ENCODE results near the gene CENPF. TPM values are rescaled to one million over a fixed set of nuclear protein-coding genes. Genes with fewer than 3 reads are reported as not detected.
"Not testable (repeated sequence)": the region's sequence is repeated elsewhere in the genome, so short reads cannot be mapped to it uniquely, and the experiment has no call there.

The CENPF gene
- total RNA-seq, 1 donor from 2014 or later: 0.51 TPM

DNA sequence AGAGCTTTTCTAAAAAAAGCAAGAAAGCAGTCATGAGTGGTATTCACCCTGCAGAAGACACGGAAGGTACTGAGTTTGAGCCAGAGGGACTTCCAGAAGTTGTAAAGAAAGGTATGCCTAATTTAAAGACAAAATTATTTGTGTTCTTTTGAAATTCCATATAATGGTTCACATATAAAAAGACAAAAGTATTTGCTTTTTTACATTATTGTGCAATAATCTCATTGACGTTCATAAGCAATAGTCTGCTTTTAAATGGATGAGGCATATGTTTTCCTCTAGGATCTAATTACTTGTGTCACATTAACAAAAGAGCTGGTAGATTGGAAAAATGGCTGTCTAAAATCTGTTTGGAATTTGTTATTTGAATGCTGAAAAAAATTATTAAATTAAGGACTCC, 54.3 kb downstream of the CENPF start:
- no peak for DNase-seq (ENCODE audit: low spot score)

DNA sequence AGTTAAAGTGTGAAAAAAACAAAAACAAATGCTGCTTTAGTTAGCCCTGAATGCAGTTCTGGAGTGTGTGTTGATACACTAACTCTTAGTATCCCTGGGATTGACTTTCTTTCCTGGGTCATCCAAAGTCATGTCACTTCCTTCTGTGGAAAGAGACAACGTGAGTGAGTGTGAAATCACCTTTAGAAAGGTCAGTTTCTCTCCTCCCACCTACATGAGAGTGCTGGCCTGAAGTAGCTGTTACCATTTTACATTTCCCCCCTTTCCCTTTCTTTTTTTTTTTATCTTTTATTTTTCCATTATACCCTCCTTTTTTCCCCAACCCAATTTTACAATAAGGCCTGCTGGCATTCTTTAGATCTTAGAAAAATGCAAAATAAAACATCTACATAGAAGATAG, 55.2 kb downstream of the CENPF start:
- no peak for DNase-seq (ENCODE audit: low spot score)

GRCh38 chr1:214658785-214659184, 55.8 kb downstream of the CENPF start:
- DNase-seq (ENCODE audit: low spot score): no peak

GRCh38 chr1:214660190-214660589, 57.2 kb downstream of the CENPF start:
- no peak for DNase-seq (ENCODE audit: low spot score)

DNA sequence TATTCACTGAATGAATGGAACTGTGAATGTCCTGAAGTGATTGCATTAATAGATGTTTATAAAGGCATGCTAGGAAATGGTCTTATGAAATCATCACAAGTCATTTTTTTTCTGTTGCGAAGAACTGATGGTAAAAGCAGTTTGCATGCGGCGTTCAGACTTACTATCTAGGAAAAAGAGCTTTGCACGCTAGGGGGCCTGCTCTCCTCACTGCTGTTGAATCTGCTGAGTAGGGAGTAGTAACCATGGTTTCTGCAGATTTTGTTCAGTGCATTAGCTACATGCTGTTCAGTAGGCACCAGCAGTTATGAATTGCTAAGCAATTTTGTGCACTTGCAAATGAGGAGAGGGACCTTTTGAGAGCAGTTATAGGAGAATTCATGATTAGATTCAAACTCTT, 57.9 kb downstream of the CENPF start:
- no peak for DNase-seq (ENCODE audit: low spot score)

DNA sequence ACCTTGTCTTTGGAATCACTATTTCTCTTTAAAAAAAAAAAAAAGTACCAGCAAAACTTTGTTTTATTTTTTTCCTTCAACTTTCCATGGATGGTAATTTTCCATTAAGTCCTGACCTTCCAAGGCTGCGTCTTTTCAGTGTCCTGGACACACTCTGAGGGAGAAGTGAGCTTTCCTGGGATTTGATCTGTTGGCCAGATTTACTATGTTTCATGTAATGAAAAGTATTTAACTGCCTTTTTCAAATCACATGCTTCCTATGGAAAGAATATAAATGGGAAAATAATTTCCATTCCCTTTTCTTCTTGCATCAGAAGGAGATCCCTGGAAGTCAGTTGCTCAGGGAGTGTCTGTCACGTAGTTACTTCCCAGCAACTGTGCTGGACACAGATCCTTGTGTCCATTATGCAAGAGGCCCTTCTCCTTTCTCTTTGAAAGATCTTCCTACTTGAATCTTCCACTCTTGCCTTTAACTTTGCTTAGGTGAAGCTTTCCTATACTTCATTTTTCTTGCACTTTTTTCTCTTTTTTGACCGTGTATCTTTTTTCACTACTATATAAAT, 59.3 kb downstream of the CENPF start:
- DNase-seq (ENCODE audit: low spot score): no peak

DNA sequence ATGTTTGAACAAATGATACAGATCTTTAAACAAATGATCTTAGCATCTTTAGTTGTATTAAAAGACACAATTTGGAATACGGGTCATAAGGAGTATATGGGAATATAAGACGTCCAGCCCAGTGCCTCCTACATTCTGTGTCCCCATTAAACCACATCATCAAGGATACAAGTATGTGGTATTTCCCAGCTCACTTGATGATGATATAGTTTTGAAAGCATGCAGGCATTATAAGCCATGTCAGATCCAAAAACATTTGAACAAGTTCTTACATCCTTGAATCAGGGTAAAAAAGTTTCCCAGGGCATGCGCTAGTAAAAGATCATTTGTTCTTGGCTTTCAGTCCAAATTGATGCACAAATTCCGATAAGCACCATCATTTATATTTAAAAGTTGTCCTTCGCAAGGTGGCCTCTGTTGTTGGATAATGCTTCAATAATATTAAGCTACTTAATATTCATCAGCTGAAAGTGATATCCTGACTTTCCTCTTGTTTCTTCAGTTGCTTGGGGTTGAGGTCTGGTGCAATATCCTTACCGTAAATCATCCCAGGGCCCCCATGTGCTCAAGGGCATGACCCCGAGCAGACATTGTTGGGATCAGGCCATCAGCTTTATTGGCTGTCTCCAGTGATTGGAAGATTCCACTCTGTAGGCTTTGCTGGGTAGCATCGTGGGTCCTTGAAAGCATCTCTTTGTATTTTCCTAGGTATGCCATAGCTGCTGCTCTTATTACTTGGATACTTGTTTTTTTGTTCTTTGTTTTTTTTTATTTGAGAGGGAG, 61.8 kb downstream of the CENPF start:
- no peak for DNase-seq (ENCODE audit: low spot score)

DNA sequence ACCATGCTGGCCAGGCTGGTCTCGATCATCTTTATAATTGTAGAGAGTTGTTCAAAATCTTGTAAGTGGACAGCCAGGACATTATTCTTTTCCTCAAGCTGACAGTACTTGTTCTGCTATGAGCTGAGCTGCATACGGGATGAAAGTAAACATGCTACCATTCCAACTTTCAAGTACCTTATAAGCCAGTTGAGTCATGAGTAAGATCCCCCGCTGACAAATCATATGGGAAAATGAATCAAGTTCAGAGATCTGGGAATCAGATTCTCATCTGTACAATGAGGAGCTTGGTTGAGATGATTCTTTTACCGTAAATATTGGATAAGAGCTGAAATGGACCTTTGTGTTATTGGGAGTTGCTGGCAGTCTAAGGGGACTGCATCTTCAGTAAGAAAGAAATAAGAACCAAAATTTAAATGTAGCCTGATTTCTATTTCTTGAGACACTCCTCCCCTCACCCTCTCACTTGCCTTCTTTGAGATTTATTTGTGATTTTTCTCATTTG, 62.7 kb downstream of the CENPF start:
- DNase-seq (ENCODE audit: low spot score): no peak

- no peak for DNase-seq (ENCODE audit: low spot score)
Measured at GRCh38 chr1:214666674-214667073, 63.7 kb downstream of the CENPF start.

DNA sequence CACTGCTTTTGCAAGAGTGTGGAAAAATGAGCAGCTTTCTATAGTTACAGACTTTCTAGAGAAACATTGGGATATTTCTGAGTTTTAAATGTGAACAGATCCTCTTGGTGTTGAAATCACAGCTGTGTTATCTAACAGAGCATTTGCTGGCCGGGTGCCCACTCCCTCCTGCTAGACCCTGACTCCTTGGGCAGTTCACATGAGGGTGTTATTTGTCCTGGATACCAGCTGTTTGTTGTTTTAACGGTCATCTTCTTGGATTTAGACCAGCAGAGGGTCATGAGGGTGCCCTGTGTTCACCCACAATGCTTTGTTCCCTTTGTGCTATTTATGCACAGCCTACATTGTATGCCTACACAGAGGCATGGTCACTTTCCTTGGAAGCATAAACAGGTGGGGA, 67.1 kb downstream of the CENPF start:
- DNase-seq (ENCODE audit: low spot score): no peak

DNA sequence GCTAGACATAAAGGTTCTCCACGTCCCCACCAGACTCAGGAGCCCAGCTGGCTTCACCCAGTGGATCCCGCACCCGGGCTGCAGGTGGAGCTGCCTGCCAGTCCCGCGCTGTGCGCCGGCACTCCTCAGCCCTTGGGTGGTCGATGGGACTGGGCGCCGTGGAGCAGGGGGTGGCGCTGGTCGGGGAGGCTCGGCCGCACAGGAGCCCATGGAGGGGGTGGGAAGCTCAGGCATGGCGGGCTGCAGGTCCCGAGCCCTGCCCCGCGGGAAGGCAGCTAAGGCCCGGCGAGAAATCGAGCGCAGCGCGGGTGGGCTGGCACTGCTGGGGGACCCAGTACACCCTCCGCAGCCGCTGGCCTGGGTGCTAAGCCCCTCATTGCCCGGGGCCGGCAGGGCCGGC, 70.0 kb downstream of the CENPF start:
- not testable (repeated sequence) for DNase-seq (ENCODE audit: low spot score)

GRCh38 chr1:214673576-214673975, 70.6 kb downstream of the CENPF start:
- no peak for DNase-seq (ENCODE audit: low spot score)

DNA sequence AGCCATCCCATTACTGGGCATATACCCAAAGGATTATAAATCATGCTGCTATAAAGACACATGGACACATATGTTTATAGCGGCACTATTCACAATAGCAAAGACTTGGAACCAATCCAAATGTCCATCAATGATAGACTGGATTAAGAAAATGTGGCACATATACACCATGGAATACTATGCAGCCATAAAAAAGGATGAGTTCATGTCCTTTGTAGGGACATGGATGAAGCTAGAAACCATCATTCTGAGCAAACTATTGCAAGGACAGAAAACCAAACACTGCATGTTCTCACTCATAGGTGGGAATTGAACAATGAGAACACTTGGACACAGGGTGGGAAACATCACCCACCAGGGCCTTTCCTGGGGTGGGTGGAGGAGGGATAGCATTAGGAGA, 72.5 kb downstream of the CENPF start:
- not testable (repeated sequence) for DNase-seq (ENCODE audit: low spot score)

- no peak for DNase-seq (ENCODE audit: low spot score)
Measured at GRCh38 chr1:214676747-214677146, 73.8 kb downstream of the CENPF start.

GRCh38 chr1:214677945-214678344, 75.0 kb downstream of the CENPF start:
- DNase-seq (ENCODE audit: low spot score): no peak

GRCh38 chr1:214678386-214678785, 75.4 kb downstream of the CENPF start:
- DNase-seq (ENCODE audit: low spot score): no peak

DNA sequence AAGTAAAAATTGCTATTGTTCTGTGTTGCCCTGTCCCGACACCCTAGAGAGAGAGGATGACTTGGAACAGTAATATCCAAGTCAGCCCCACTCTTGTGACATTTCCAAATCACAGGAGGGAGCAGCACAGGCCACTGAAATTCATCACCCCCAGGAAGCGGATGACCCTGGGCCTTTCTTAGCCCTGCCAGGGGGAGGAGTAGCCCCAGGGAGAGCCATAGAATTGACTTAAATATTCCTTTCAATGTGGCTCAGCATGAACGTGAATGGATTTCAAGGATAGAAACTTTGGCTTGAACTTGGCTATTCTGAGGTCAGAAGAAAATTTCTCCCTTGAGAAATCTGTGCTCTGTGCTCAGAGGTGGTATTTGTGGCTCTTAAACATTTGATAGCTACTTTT, 80.6 kb downstream of the CENPF start:
- no peak for DNase-seq (ENCODE audit: low spot score)

GRCh38 chr1:214685906-214686305, 82.9 kb downstream of the CENPF start:
- no peak for DNase-seq (ENCODE audit: low spot score)

GRCh38 chr1:214686497-214686896, 83.5 kb downstream of the CENPF start:
- DNase-seq (ENCODE audit: low spot score): no peak

DNA sequence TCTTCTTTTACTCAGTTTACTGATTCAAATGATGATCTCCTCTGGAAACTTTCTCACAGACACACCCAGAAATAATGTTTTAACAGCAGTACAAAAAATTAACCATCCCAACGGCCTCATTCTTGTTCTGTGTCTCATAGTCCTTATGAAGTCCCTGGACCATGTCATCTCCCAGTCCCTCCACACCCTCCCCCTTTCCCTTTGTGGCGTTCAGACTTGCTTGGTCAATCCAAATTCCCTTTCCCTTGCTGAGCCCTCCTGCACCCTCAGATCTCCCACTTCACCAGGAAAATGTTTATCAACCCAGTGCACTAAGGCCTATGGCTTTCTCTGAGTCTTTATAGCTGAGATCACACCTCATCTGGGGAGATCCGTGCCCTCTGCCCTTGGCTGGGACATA, 85.9 kb downstream of the CENPF start:
- DNase-seq (ENCODE audit: low spot score): no peak

GRCh38 chr1:214694769-214695168, 91.8 kb downstream of the CENPF start:
- DNase-seq (ENCODE audit: low spot score): no peak

- DNase-seq (ENCODE audit: low spot score): no peak
Measured at GRCh38 chr1:214698559-214698958, 95.6 kb downstream of the CENPF start.

- no peak for DNase-seq (ENCODE audit: low spot score)
Measured at GRCh38 chr1:214700437-214700836, 97.4 kb downstream of the CENPF start.
